GM12891 (cell line): ENCODE data around the gene SULT2B1.

ENCODE experiments used
- POLR2A ChIP-seq: IDR thresholded peaks from 2 replicates; pipeline ENCODE4 v1.6.1; 2011; ENCODE audit warnings: low read depth, low read length, control low read depth
- POLR2AphosphoS5 ChIP-seq: IDR thresholded peaks from 2 replicates; pipeline ENCODE4 v1.6.1; 2011; ENCODE audit warnings: low read depth, low read length, control low read depth
- POU2F2 ChIP-seq: IDR thresholded peaks from 2 replicates; pipeline ENCODE4 v1.6.1; 2011; ENCODE audit warnings: low read depth, mild to moderate bottlenecking, control low read depth, low read length, moderate library complexity
- SPI1 ChIP-seq: IDR thresholded peaks from 2 replicates; pipeline ENCODE4 v1.6.1; 2011; ENCODE audit warnings: low read depth, low read length, control low read depth
- TAF1 ChIP-seq: IDR thresholded peaks from 2 replicates; pipeline ENCODE4 v1.6.1; 2011; ENCODE audit warnings: low read depth, low read length, control low read depth

GRCh38 chr19:48618278-48618915 lies 66.4 kb downstream of the SULT2B1 start:
- TF ChIP-seq POLR2AphosphoS5 = no peak
- TF ChIP-seq POLR2A = no peak
- TF ChIP-seq SPI1 = no peak
- no peak for TF ChIP-seq TAF1
- TF ChIP-seq POU2F2 = no peak
